Left ventricle myocardium inferior (tissue), 1 donor: ENCODE results near the gene ISCA2. TPM values are rescaled to one million over a fixed set of nuclear protein-coding genes. Genes with fewer than 3 reads are reported as not detected.

Experiments
- DNase-seq: peaks from one replicate; pipeline ENCODE4 v3.0.0-alpha.2; 2020
- H3K27ac ChIP-seq: fragments of 200-600 bp; replicated peaks from 2 replicates; pipeline ENCODE4 v1.8.0; 2021
- H3K27me3 ChIP-seq: fragments of 200-600 bp; 2 replicates; pipeline ENCODE4 v1.8.0; 2021; ENCODE audit warnings: low read depth
- H3K36me3 ChIP-seq: fragments of 200-600 bp; 2 replicates; pipeline ENCODE4 v1.8.0; 2021
- H3K4me1 ChIP-seq: fragments of 200-600 bp; 2 replicates; pipeline ENCODE4 v1.8.0; 2021
- H3K4me3 ChIP-seq: fragments of 200-600 bp; 2 replicates; pipeline ENCODE4 v1.8.0; 2021; ENCODE audit warnings: mild to moderate bottlenecking, moderate library complexity
- H3K9me3 ChIP-seq: fragments of 200-600 bp; replicated peaks from 2 replicates; pipeline ENCODE4 v1.8.0; 2021
- intact Hi-C: fragments of 100-400 bp; cut with micrococcal nuclease; formaldehyde crosslinking; loops from one replicate; pipeline ENCODE4 v1.11.0; 2022
- total RNA-seq: library from RNA; stranded (reverse); fragmentation: NEBNext Ultra II Directional; extraction: Animal tissue kit (Norgen Biotek cat#: 25700); gene quantifications from one replicate; pipeline ENCODE4 v1.2.1, GENCODE V29; 2021
- TF ChIP-seq, protein P1 (sequence below): fragments of 200-600 bp; IDR thresholded peaks from 2 replicates; pipeline ENCODE4 v1.8.0; 2021; ENCODE audit warnings: antibody characterized with exemption, mild to moderate bottlenecking, borderline replicate concordance
- donor health status: DM: no; HTN: yes; CAD: no; lungs with severe emphysema.

ISCA2 gene
- total RNA-seq, 1 donor from 2014 or later: 45.8 TPM

DNA sequence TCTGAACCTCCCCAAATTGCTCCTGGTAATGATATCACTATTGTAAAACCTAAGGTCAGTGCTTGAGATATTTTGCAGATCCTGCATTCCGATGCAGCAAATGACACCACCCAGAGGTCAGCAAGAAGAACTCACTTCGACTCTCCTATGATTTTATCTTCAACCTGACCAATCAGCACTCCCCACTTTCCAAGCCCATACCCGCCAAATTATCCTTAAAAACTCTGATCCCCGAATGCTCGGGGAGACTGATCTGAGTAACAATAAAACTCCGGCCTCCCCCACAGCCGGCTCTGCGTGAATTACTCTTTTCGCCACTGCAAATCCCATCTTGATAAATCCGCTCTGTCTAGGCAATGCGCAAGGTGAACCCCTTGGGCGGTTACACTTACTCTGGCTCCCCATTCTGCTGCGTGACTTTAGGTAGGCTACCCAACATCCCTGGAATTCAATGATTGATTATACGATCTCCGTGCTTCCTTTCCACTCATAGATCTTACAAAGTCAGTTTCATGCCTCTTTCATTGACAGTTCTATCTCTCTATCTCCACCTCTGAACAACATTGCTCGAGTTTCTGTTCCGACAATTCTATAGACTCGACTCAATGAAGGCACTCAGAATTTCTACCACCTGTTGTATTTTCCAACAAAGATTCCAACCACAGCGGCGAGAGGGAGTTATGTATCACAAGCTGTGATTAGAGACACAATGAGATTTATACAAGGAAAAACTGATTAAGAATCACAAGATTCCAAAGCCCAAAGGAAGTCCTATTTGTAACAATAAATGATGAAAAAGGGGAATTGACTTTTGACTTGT is 1.4 kb upstream of the ISCA2 start:
- no peaks in the 10 kb centered on the region for H3K27me3 ChIP-seq
- H3K4me3 ChIP-seq: peak overlapping the region; percentile 93
- H3K9me3 ChIP-seq: no peaks in the 10 kb centered on the region
- H3K4me1 ChIP-seq: peaks cover 66% of the 10 kb centered on the region
- no peak for DNase-seq
- no peaks in the 10 kb centered on the region for H3K36me3 ChIP-seq
- H3K27ac ChIP-seq: peak overlapping the region; percentile 96
- intact Hi-C loops: no loop called here
- TF ChIP-seq, protein P1, sequence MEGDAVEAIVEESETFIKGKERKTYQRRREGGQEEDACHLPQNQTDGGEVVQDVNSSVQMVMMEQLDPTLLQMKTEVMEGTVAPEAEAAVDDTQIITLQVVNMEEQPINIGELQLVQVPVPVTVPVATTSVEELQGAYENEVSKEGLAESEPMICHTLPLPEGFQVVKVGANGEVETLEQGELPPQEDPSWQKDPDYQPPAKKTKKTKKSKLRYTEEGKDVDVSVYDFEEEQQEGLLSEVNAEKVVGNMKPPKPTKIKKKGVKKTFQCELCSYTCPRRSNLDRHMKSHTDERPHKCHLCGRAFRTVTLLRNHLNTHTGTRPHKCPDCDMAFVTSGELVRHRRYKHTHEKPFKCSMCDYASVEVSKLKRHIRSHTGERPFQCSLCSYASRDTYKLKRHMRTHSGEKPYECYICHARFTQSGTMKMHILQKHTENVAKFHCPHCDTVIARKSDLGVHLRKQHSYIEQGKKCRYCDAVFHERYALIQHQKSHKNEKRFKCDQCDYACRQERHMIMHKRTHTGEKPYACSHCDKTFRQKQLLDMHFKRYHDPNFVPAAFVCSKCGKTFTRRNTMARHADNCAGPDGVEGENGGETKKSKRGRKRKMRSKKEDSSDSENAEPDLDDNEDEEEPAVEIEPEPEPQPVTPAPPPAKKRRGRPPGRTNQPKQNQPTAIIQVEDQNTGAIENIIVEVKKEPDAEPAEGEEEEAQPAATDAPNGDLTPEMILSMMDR: peak; percentile 33

DNA sequence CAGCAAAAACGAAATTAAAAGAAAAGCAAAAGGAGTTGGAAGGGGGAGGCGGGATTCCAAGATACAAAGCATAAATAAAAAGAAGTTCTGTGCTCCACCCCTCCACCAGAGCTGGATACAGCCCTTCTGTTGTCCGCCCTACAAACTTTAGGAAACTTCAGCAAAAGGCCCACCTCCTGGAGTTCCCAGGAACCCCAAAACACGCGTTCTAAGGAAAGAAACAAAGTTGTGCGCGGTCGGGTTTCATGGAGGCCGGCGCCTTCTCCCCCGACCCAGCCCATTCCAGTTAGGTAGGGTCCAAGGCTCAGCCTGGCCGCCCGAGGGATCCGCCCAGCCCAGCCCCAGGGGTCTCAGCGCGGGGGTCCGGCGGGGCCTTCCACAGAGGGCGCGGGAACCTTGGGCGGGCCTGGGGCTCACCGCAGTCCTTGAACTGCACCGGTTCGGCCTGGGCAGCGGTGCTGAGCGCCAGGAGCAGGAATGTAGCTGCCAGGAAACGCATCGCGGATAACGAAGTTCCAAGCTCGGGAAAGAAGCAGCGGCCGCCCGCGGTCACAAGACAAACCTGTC is 706 bp upstream of the ISCA2 start, which contains the start of gene NPC2:
TSS of gene NPC2 (minus strand) at position 530 of the 567 bp plus-strand sequence. CDS start at position 499, 31 bp downstream.
- Histone ChIP-seq H3K4me3 (peak within 1 kb of the TSS; percentile 93), H3K27ac (peak within 1 kb of the TSS; percentile 96), H3K36me3 (no peaks in the 10 kb centered on the region), H3K27me3 (no peaks in the 10 kb centered on the region), H3K9me3 (no peaks in the 10 kb centered on the region), H3K4me1 (peaks cover 66% of the 10 kb centered on the region)
- intact Hi-C loops: no loop called here
- TF ChIP-seq, protein P1: no peak
- no peak for DNase-seq

DNA sequence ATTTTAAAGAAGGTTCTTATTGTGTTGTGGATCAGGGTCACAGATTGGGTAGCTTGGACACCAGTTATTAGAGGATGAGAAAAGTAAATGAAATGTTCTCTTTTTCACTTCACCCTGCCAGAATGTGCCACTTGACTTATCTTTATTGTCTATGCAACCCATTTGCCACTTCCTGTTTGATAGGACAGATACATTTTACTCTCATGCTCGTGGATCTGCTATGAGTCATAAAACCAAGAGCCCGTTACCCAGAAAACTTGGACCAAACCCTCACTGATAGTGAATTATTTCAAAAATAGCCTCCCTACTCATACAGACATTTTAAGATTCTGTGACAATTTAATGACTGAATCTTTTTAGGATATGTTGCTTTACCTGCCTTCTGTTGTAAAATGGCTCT is 1.8 kb downstream of the ISCA2 start:
- Histone ChIP-seq H3K36me3 (no peaks in the 10 kb centered on the region), H3K27me3 (no peaks in the 10 kb centered on the region), H3K9me3 (no peaks in the 10 kb centered on the region), H3K4me1 (peaks cover 49% of the 10 kb centered on the region), H3K4me3 (no peak overlapping the region), H3K27ac (peak overlapping the region; percentile 95)
- no peak for DNase-seq
- TF ChIP-seq, protein P1: no peak
- intact Hi-C loops: no loop called here

DNA sequence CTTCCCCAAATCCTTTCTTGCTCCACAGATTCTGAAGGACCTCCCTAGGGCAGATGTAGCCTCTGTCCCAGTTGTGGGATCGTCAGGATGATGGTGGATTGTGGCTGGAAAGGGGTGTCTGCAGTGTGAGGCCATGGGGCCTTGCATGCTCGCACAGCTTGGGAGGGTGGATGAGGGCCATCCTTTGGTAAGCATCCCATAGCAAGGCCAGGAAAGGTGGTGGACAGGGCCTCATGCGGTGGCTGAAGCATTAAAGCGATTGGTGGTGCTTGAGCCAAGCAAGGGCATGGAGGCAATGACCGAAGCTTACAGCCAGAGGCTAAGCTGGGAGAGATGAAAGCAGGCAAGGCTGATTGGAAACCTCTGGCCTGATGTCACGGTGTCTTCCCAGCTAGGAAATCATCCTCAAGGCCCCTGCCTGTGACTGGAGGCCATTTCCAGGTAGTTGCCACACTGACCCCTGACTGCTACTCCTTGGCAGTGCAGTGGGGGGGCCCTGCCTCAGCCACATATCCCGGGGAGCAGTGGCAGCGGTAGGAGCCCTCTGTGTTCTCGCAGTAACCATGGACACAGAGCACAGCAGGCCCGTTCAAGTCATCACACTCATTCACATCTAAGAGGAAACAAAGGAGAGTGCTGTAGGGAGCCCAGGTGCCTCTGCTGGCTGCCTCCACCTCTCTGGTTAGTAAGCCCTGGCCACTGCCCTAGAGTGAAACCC is 7.0 kb downstream of the ISCA2 start:
- no peaks in the 10 kb centered on the region for H3K9me3 ChIP-seq
- intact Hi-C loops: no loop called here
- H3K27me3 ChIP-seq: no peaks in the 10 kb centered on the region
- H3K36me3 ChIP-seq: no peaks in the 10 kb centered on the region
- peaks cover 12% of the 10 kb centered on the region for H3K4me1 ChIP-seq
- no peak overlapping the region for H3K27ac ChIP-seq
- DNase-seq: no peak
- TF ChIP-seq, protein P1: no peak
- no peak overlapping the region for H3K4me3 ChIP-seq

DNA sequence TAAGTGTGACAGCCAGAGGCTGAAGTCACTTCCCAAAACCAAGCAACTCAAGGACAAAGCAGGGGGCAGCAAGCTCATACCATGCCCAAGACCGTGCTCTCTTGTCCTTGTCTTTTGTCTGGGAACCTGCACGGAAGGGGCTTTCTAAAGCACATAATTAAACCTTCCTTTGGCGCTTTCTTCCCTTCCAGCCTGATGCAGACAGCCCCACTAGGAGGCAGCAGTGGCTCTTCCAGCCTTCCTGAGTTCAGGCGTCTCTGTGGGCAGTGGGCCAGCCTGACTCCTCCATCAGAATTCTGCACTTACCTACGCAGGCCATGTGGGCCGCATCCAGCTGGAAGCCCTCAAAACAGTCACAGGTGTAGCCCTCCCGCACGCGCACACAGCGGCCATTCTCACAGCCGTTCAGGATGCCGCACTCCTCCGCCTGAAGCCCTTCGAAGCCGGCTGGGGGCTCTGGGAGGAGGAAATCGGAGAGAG is 7.6 kb downstream of the ISCA2 start:
- TF ChIP-seq, protein P1: peak; percentile 63
- no peaks in the 10 kb centered on the region for H3K36me3 ChIP-seq
- intact Hi-C loops: no loop called here

More for the DNA sequence above, 7.6 kb downstream of the ISCA2 start:
- no peaks in the 10 kb centered on the region for H3K9me3 ChIP-seq
- no peaks in the 10 kb centered on the region for H3K27me3 ChIP-seq
- no peak overlapping the region for H3K4me3 ChIP-seq
- peak; percentile 62 for DNase-seq
- peaks cover 10% of the 10 kb centered on the region for H3K4me1 ChIP-seq
- H3K27ac ChIP-seq: no peak overlapping the region
